Skeletal muscle satellite cell (primary cell): Measurements from ENCODE around the gene MCRIP2.

Experiments
- H3K27me3 ChIP-seq: 2 replicates; pipeline ENCODE4 v1.7.0; 2013; ENCODE audit warnings: low read length; ENCODE audit not compliant: control insufficient read depth, insufficient read depth
- H3K36me3 ChIP-seq: 2 replicates; pipeline ENCODE4 v1.7.0; 2013; ENCODE audit warnings: mild to moderate bottlenecking, control low read depth, low read length; ENCODE audit not compliant: insufficient read depth
- H3K4me1 ChIP-seq: 2 replicates; pipeline ENCODE4 v1.7.0; 2013; ENCODE audit warnings: low read length; ENCODE audit not compliant: control insufficient read depth, insufficient read depth
- H3K4me2 ChIP-seq: 2 replicates; pipeline ENCODE4 v1.7.0; 2013; ENCODE audit warnings: mild to moderate bottlenecking, low read length
- H3K4me3 ChIP-seq: 2 replicates; pipeline ENCODE4 v1.7.0; 2013; ENCODE audit warnings: low read length
- H3K9ac ChIP-seq: 2 replicates; pipeline ENCODE4 v1.7.0; 2013; ENCODE audit warnings: mild to moderate bottlenecking, low read depth, low read length, moderate library complexity
- H3K9me3 ChIP-seq: replicated peaks from 2 replicates; pipeline ENCODE4 v1.7.0; 2013; ENCODE audit warnings: mild to moderate bottlenecking, control low read depth, low read length

MCRIP2 gene

DNA sequence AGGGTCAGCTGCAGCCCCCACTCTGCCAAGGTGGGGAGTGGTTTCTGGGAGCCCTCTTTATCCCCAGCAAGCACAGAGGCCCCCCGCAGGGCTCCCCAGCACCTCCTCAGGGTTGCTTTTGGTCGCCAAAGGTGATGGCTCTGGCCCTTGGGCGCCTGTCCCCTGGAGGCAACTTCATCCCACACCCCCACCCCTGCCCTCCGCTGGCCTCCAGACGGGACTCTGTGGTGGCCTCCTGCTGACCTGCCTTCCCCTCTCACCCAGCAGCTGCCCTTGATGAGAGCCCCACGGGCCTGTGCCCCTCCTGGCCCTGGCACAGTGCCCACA is 18.5 kb downstream of the MCRIP2 start:
- peaks cover 11% of the 10 kb centered on the region for H3K4me1 ChIP-seq
- H3K9ac ChIP-seq: no peak overlapping the region
- H3K27me3 ChIP-seq: no peaks in the 10 kb centered on the region
- peak overlapping the region; percentile 75 for H3K4me2 ChIP-seq
- H3K36me3 ChIP-seq: peaks cover 15% of the 10 kb centered on the region
- H3K9me3 ChIP-seq: no peaks in the 10 kb centered on the region
- no peak overlapping the region for H3K4me3 ChIP-seq

DNA sequence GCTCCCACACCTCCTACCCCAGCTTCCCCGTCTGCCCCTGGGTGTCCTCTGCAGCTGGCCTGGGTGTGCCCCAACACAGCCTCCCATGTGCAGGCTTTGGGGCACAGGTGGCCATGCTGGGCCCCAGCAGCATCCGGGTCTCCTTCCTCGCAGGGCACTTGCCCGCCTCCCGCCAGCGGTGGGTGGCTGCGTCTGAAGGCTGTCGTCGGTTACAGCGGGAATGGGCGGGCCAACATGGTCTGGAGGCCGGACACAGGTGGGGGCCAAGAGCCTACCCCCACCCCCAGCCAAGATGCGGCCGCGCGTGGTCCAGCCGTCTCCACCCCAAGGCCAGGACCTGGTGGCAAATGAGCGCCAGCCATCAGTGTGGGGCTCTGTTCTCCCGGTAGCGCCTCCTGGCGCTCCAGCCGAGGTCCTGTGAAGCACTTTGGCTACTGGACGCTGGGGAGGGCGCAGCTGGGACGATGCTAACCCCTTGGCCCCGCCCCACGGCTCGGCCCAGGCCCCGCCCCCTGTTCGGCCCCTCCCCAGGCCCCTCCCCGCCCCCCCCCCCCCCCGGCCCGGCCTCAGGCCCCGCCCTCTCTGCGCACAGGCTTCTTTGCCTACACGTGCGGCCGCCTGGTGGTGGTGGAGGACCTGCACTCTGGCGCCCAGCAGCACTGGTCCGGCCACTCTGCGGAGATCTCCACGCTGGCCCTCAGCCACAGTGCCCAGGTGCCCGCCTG is 19.0 kb downstream of the MCRIP2 start:
- Histone ChIP-seq H3K4me1 (peaks cover 11% of the 10 kb centered on the region), H3K4me3 (peak overlapping the region; percentile 45), H3K4me2 (peak overlapping the region; percentile 75), H3K9me3 (no peaks in the 10 kb centered on the region), H3K36me3 (peaks cover 15% of the 10 kb centered on the region), H3K9ac (peak overlapping the region; percentile 49), H3K27me3 (no peaks in the 10 kb centered on the region)

DNA sequence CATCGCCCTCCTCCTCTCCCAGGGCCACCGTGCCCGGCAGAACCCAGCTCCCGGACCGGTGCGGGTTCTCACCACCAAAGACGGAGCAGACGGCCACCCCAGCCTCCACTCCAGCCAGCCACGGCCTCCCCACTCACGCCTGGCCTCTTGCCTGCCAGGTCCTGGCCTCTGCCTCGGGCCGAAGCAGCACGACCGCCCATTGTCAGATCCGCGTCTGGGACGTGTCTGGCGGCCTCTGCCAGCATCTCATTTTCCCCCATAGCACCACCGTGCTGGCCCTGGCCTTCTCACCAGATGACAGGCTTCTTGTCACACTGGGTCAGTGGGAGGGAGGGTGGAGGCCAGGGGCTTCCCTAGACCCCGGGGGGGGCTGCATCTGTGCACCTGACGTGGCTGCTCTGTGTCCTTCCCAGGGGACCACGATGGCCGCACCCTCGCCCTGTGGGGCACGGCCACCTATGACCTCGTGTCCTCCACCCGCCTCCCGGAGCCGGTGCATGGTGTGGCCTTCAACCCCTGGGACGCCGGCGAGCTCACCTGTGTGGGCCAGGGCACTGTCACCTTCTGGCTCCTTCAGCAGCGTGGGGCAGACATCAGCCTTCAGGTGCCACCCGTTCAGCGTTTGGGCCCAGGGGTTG is 19.7 kb downstream of the MCRIP2 start:
- Histone ChIP-seq H3K4me2 (peak overlapping the region; percentile 67), H3K9ac (peak overlapping the region; percentile 49), H3K9me3 (no peaks in the 10 kb centered on the region), H3K4me1 (peaks cover 11% of the 10 kb centered on the region), H3K36me3 (peaks cover 11% of the 10 kb centered on the region), H3K4me3 (no peak overlapping the region), H3K27me3 (no peaks in the 10 kb centered on the region)

DNA sequence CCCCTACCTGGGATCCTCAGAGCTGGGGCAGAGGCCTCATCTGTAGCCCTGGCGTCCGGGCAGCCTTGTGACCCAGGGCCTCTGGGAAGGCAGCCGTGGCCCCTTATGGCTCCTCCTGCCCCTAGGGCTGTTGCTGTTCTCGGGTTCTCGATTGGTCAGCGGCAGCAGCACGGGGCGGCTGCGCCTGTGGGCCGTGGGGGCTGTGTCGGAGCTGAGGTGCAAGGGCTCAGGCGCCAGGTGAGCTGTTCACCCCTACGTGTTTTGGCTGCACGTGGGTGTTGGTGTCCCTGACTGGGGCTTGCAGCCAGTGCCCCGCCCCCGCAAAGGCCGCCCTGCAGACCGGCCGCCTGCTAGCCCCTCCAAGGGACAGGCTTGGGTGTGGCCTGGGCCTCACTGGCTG is 20.5 kb downstream of the MCRIP2 start:
- no peak overlapping the region for H3K9ac ChIP-seq

DNA sequence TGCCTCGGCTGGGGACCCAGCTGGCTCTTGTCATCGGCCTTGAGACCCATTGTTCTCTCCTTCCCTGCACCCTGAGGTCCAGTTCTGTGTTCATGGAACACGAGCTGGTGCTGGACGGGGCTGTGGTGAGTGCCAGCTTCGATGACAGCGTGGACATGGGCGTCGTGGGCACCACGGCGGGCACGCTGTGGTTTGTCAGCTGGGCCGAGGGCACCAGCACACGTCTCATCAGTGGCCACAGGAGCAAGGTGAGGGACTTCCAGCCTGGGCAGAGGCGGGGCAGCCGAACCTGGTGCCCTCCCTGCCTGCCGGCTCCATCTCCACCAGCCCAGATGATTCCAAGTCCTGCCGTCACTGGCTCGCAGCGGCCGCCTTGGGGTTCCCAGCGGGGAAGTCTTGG is 21.0 kb downstream of the MCRIP2 start:
- Histone ChIP-seq H3K4me2 (no peak overlapping the region), H3K9me3 (no peaks in the 10 kb centered on the region), H3K36me3 (peaks cover 11% of the 10 kb centered on the region), H3K4me1 (peaks cover 13% of the 10 kb centered on the region), H3K9ac (no peak overlapping the region), H3K4me3 (no peak overlapping the region), H3K27me3 (no peaks in the 10 kb centered on the region)

More for the DNA sequence above, 20.5 kb downstream of the MCRIP2 start:
- Histone ChIP-seq H3K27me3 (no peaks in the 10 kb centered on the region), H3K4me3 (no peak overlapping the region), H3K9me3 (no peaks in the 10 kb centered on the region), H3K4me2 (no peak overlapping the region), H3K4me1 (peaks cover 11% of the 10 kb centered on the region), H3K36me3 (peaks cover 11% of the 10 kb centered on the region)

DNA sequence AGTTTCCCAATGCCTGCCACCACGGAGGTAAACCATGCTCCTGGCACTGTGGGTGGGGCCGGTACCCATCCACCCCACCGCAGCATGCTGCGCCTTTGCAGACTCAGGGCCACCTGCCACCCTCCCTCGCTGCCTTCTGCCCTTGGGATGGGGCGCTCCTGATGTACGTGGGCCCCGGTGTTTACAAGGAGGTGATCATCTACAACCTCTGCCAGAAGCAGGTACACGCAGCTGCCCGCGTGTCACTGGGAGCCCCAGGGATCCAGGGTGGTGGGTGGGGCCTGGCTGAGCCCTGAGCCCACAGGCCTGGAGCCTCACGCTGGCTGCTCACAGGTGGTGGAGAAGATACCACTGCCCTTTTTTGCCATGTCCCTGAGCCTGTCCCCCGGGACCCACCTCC is 24.9 kb downstream of the MCRIP2 start:
- Histone ChIP-seq H3K4me1 (peaks cover 11% of the 10 kb centered on the region), H3K27me3 (no peaks in the 10 kb centered on the region), H3K36me3 (peaks cover 21% of the 10 kb centered on the region), H3K9me3 (no peaks in the 10 kb centered on the region), H3K4me3 (no peak overlapping the region), H3K4me2 (no peak overlapping the region), H3K9ac (no peak overlapping the region)

DNA sequence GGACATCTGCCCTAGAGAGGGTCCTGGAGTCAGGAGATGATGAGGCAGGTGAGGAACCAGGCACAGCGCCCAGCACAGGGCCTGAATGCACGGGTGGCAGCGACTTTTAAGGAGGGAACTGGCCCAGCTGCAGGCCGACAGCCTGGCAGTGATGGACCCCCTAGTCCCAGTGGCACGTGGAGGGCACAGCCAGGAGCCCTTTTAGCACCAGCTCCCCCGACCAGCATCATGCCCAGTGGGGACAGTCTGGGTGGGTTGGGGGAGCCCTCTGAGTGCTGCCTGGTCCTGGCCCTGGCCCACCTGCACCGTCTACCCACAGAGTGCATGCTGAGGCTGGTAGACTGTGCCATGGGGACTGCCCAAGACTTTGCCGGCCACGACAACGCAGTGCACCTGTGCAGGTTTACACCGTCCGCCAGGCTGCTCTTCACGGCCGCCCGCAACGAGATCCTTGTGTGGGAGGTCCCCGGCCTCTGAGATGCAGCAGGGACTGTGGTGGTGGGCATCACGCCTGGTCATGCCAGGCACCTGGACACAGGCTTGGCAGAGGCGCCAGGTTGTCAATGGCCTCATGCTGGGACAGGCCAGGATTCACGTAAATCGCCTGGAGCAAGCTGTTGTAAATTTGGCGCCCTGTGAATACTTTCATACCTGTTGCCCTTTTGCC is 25.6 kb downstream of the MCRIP2 start:
- Histone ChIP-seq H3K27me3 (no peaks in the 10 kb centered on the region), H3K4me3 (peak overlapping the region; percentile 95), H3K4me2 (peak overlapping the region; percentile 40), H3K9ac (peak overlapping the region; percentile 97), H3K36me3 (peaks cover 25% of the 10 kb centered on the region), H3K9me3 (no peaks in the 10 kb centered on the region), H3K4me1 (peaks cover 11% of the 10 kb centered on the region)

DNA sequence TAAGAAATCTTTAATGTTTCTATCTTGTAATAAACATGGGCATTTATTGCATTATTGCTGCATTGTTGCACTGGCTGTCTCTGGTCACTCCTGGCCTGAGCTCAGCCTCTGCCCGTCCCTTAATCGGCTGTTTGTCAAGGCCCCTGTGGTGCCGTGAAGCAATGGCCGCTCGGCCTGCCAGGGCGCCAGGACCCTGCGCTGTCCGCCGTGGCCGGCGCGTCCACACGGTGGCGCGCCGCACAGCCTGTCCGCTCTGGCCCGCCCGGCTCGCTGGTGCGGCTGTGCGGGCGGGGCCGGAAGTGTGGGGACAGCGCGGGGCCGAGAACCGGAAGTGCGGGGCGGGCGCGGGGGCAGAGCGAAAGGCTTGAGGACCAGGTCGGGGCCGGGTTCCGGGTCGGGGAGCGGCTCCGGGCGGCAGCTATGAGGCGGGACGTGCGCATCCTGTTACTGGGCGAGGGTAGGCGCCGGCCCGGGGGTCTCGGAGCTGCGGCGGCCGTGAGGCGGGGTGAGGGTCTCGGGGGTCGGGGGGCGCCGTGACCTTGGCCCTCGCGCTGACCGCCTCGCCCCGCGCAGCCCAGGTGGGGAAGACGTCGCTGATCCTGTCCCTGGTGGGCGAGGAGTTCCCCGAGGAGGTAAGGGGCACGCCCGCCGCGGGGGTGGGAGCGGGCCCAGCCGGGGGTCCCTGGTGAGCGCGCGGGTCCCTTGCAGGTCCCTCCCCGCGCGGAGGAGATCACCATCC is 26.3 kb downstream of the MCRIP2 start, which contains the start of gene RHOT2:
RHOT2 (plus strand) TSS at position 353 of the 739 bp plus-strand sequence; CDS start at position 421, 68 bp downstream.
- Histone ChIP-seq H3K4me2 (peak within 1 kb of the TSS; percentile 98), H3K4me3 (peak within 1 kb of the TSS; percentile 95), H3K9ac (peak within 1 kb of the TSS; percentile 97), H3K36me3 (peaks cover 32% of the 10 kb centered on the region), H3K9me3 (no peaks in the 10 kb centered on the region), H3K4me1 (peaks cover 11% of the 10 kb centered on the region), H3K27me3 (no peaks in the 10 kb centered on the region)

DNA sequence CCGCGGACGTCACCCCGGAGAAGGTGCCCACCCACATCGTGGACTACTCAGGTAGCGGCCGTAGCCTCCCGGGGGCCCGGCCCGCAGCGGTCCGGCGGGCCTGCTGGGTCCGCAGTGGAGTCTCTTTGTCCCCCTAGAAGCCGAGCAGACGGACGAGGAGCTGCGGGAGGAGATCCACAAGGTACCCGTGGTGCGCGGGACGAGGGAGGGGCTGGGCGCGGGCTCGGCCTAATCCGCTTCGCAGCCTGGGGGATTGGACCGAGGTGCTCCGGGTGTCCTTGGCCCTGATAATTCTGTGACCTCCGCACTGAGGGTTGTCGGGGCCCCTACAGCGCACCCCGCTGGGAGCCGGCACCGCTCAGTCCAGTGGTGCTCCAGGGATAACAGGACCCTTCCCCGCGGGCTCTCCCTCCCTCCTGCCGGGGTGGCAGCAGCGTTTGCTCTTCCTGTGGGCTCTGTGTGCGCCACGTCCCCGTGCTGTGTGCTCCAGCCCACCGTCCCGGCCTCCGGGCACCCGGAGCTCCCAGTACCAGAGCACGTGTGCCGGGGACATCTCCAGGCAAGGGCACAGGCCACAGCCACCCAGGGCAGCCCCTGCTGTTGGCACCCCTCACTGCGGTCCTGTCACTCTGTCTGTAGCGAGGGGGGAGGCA is 27.0 kb downstream of the MCRIP2 start:
- H3K27me3 ChIP-seq: no peaks in the 10 kb centered on the region
- peak overlapping the region; percentile 95 for H3K4me3 ChIP-seq
- no peaks in the 10 kb centered on the region for H3K9me3 ChIP-seq
- peaks cover 11% of the 10 kb centered on the region for H3K4me1 ChIP-seq
- H3K36me3 ChIP-seq: peaks cover 37% of the 10 kb centered on the region
- H3K9ac ChIP-seq: peak overlapping the region; percentile 97
- peak overlapping the region; percentile 98 for H3K4me2 ChIP-seq

DNA sequence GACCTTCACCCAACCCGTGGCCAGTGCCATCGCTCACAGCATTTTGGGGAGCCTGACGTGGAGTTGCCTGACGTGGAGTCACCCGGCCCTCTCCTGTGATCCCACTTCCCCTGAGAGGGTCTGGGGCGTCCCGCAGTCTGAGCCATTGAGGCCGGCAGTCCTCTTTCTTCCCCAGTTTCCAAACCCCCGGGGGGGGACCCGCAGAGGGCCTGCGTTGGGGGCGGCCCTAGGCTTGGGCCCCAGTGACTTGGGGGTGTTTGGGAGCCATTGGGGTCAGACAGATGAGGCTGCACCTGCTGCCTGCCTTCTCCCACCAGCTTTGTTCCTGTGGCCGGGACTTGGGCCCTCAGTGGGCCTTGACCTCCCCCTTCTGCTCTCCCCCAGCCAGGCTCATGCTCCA is 28.0 kb downstream of the MCRIP2 start:
- Histone ChIP-seq H3K4me3 (peak overlapping the region; percentile 95), H3K9me3 (no peaks in the 10 kb centered on the region), H3K36me3 (peaks cover 41% of the 10 kb centered on the region), H3K9ac (peak overlapping the region; percentile 97), H3K4me2 (peak overlapping the region; percentile 98), H3K27me3 (no peaks in the 10 kb centered on the region), H3K4me1 (peaks cover 11% of the 10 kb centered on the region)
